Gastrocnemius medialis (tissue), 4 donors: ENCODE results near the gene MFAP4. TPM values are rescaled to one million over a fixed set of nuclear protein-coding genes. Genes with fewer than 3 reads are reported as not detected.

Experiments used
- ATAC-seq, 2 donors: fragments of 150-250 bp; one replicate each; pipeline ENCODE4 v1.9.1; 2016
- DNase-seq, 2 donors: peaks; one replicate each; pipeline ENCODE4 v3.0.0-alpha.2; 2019
- H3K27ac ChIP-seq, 4 donors: fragments of 200-600 bp; sonication (generic); 1 replicate in 1 of 4; 2 replicates in 3 of 4; pipeline ENCODE4 v1.5.1; 2016 to 2018; ENCODE audit warnings: mild to moderate bottlenecking in 2 of 4, moderate library complexity in 1 of 4
- H3K27me3 ChIP-seq, 3 donors: fragments of 200-600 bp; sonication (generic) in 2 of 3; 1 replicate in 1 of 3; 2 replicates in 2 of 3; pipeline versions ENCODE4 v1.5.1 to v1.6.0; 2016 to 2019; ENCODE audit warnings: mild to moderate bottlenecking in 1 of 3, moderate library complexity in 1 of 3
- H3K36me3 ChIP-seq, 2 donors: fragments of 200-600 bp; sonication (generic) in 1 of 2; one replicate each; pipeline ENCODE4 v1.5.1; 2017 to 2018
- H3K4me1 ChIP-seq, 2 donors: fragments of 200-600 bp; sonication (generic) in 1 of 2; one replicate each; pipeline ENCODE4 v1.5.1; 2016 to 2017; ENCODE audit warnings: mild to moderate bottlenecking in 2 of 2
- H3K4me3 ChIP-seq, 4 donors: fragments of 200-600 bp; sonication (generic) in 3 of 4; 1 replicate in 1 of 4; 2 replicates in 3 of 4; pipeline ENCODE4 v1.5.1; 2016 to 2019; ENCODE audit warnings: mild to moderate bottlenecking in 2 of 4
- H3K9me3 ChIP-seq, 3 donors: fragments of 200-600 bp; sonication (generic) in 2 of 3; 1 replicate in 1 of 3; 2 replicates in 2 of 3; pipeline ENCODE4 v1.5.1; 2016 to 2019
- POLR2A ChIP-seq, 2 donors: fragments of 450-650 bp; IDR thresholded peaks; one replicate each; pipeline ENCODE4 v1.6.1; 2017; ENCODE audit warnings: antibody characterized with exemption in 2 of 2, mild to moderate bottlenecking in 2 of 2, moderate library complexity in 2 of 2
- in situ Hi-C, 4 donors: fragments of 200-750 bp; cut with MboI; loops; one replicate each; pipeline versions ENCODE4 v1.15.0 to v1.8.0; 2017; ENCODE audit warnings: low sequenced_read_pairs in 4 of 4
- intact Hi-C: fragments of 100-400 bp; cut with DNase I; formaldehyde crosslinking; loops from one replicate; pipeline ENCODE4 v1.15.1; 2023; ENCODE audit warnings: low total_unique reads
- total RNA-seq, 4 donors: library from RNA; depleted of rRNA; stranded (reverse); fragments of >200 nt; gene quantifications; one replicate each; pipeline versions ENCODE4 v1.1.0 to v1.2.3, GENCODE V29; 2016
- TF ChIP-seq, protein P1 (sequence below), 5 experiments: fragments of 450-650 bp in 3 of 5; fragments of 200-600 bp in 2 of 5; sonication (generic) in 2 of 5; IDR thresholded peaks in 4 of 5; conservative IDR thresholded peaks in 1 of 5; 1 replicate in 4 of 5; 2 replicates in 1 of 5; pipeline ENCODE4 v1.5.1; 2016 to 2019; ENCODE audit warnings: antibody characterized with exemption in 5 of 5, mild to moderate bottlenecking in 3 of 5, moderate library complexity in 3 of 5

MFAP4 gene
- total RNA-seq, 4 donors from 2014 or later: 11.0 to 22.7 (median 14.8) TPM

DNA sequence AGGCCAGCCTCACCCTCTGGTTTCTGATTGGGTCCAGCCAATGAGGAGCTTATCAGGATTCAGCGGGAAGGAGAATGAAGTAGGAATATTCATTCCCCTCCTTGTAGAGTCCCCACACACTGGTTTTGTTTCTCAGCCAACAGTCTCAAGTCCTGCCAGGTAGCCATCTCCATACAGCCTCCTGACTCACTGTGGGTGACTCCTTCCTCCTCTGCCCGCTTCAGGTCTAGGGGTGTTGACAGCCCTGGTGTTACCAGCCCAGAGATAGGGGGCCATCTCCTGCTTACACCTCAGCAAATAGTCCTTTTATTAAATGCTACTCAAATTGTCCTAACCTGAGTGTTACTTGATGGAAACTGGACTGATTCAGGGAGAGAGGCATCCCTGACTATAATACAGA, 4.0 kb upstream of the MFAP4 start:
- DNase-seq (no peak), ATAC-seq (no peak)
- peaks cover 10 to 27% of the 10 kb centered on the region in 2 donors for H3K4me1 ChIP-seq
- no peaks in the 10 kb centered on the region for H3K27me3 ChIP-seq
- TF ChIP-seq, protein P1, sequence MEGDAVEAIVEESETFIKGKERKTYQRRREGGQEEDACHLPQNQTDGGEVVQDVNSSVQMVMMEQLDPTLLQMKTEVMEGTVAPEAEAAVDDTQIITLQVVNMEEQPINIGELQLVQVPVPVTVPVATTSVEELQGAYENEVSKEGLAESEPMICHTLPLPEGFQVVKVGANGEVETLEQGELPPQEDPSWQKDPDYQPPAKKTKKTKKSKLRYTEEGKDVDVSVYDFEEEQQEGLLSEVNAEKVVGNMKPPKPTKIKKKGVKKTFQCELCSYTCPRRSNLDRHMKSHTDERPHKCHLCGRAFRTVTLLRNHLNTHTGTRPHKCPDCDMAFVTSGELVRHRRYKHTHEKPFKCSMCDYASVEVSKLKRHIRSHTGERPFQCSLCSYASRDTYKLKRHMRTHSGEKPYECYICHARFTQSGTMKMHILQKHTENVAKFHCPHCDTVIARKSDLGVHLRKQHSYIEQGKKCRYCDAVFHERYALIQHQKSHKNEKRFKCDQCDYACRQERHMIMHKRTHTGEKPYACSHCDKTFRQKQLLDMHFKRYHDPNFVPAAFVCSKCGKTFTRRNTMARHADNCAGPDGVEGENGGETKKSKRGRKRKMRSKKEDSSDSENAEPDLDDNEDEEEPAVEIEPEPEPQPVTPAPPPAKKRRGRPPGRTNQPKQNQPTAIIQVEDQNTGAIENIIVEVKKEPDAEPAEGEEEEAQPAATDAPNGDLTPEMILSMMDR (IDR thresholded peaks at IDR 0.05 in 4 of 5, conservative IDR thresholded peaks at IDR 0.05 in 1 of 5): no peak
- no peak for TF ChIP-seq POLR2A (IDR thresholded peaks at IDR 0.05)
- no peaks in the 10 kb centered on the region for H3K36me3 ChIP-seq
- no peaks in the 10 kb centered on the region for H3K9me3 ChIP-seq
- intact Hi-C loops: no loop called here
- H3K27ac ChIP-seq: no peak overlapping the region
- no peak overlapping the region for H3K4me3 ChIP-seq
- in situ Hi-C loops: no loop called here

DNA sequence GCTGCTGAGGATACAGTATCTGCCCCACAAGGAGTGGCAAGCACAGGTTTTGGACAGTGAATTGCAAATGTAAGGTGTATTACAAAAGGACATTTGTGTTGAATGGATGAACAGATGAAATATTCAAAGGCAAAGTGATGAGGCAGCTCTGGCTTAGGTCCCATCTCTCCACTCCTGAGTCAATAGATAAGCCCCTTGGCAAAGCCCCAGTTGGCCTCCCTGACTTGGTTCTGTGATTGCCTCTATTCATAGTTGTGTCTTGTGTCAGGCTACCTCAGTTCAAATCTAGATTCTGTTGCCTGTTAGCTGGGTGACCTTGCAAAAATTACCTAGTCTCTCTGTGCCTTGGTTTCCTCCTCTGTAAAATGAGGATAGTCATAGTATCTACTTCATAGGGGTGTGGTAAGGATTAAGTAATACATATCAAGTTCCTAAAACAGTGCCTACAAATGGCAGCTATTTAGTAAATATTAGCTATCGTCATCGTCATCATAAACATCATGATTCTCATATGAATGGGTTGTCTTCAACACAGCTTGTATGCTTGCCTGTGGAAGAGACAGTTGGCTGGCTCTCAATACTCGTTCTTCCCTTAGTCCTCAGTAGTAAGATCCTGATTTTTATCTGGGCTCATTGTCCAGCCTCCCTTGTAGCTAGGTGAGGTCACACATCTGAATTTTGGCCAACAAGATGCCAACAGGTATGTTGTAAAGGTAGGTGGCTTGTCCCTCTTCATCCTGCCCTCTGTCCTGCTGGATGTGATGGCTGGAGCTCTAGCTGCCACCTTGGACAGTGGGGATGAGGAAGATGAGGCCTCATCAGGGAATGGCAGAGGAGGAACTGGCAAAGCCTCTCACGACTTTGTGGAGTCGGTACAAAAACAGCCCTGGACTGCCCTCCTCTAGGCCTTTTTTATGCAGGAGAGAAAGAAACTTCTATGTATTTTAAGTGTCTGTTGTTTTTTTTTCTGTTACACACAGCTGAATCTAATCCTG, 2.1 kb upstream of the MFAP4 start:
- no peak for DNase-seq
- peaks cover 22 to 41% of the 10 kb centered on the region in 2 donors for H3K4me1 ChIP-seq

DNA sequence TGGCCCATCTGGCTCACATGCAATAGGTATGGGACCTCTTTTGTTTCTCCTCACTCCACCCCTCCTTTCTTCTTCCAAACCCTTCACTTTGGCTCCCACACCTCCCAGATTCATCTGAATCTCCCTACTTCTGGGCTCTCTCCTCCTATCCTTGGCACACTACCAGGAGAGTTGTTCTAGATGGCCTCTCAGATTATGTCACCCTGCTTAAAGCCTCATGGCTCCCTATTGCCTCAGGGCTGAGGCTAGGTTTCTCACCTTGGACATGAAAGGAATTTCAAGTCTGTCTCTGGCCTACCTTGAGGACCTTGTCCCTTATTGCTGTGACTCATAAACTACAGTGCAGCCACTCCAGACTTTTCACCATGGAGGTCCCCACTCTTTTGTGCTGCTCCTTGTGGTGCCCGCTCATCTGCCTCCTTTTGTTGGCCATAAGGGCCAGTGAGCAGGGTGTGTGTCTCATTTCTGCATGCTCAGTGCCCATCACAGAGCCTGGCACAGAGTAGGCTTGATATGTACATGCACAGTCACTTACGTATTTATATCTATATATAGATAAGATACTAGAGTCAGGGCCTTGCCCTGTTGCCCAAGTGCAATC, 1.0 kb upstream of the MFAP4 start:
- no peak for DNase-seq
- in situ Hi-C loops: no loop called here
- Histone ChIP-seq H3K27ac (peak overlapping the region; percentile 60 to 81 (median 76)), H3K4me3 (no peak overlapping the region), H3K36me3 (peaks cover 0 to 10% of the 10 kb centered on the region in 2 donors), H3K9me3 (no peaks in the 10 kb centered on the region), H3K27me3 (no peaks in the 10 kb centered on the region), H3K4me1 (peaks cover 22 to 44% of the 10 kb centered on the region in 2 donors)
- no peak for TF ChIP-seq POLR2A (IDR thresholded peaks at IDR 0.05)
- TF ChIP-seq, protein P1 (IDR thresholded peaks at IDR 0.05 in 4 of 5, conservative IDR thresholded peaks at IDR 0.05 in 1 of 5): no peak
- intact Hi-C loops: no loop called here
- peak; percentile 31 to 32 for ATAC-seq

More for the DNA sequence above, 2.1 kb upstream of the MFAP4 start:
- Histone ChIP-seq H3K9me3 (no peaks in the 10 kb centered on the region), H3K27ac (peak overlapping the region in 2 of 4 donors; percentile 60 to 74), H3K36me3 (no peaks in the 10 kb centered on the region), H3K27me3 (no peaks in the 10 kb centered on the region), H3K4me3 (no peak overlapping the region)
- no peak for TF ChIP-seq POLR2A (IDR thresholded peaks at IDR 0.05)
- TF ChIP-seq, protein P1 (IDR thresholded peaks at IDR 0.05 in 4 of 5, conservative IDR thresholded peaks at IDR 0.05 in 1 of 5): no peak
- intact Hi-C loops: no loop called here
- ATAC-seq: no peak
- in situ Hi-C loops: no loop called here

DNA sequence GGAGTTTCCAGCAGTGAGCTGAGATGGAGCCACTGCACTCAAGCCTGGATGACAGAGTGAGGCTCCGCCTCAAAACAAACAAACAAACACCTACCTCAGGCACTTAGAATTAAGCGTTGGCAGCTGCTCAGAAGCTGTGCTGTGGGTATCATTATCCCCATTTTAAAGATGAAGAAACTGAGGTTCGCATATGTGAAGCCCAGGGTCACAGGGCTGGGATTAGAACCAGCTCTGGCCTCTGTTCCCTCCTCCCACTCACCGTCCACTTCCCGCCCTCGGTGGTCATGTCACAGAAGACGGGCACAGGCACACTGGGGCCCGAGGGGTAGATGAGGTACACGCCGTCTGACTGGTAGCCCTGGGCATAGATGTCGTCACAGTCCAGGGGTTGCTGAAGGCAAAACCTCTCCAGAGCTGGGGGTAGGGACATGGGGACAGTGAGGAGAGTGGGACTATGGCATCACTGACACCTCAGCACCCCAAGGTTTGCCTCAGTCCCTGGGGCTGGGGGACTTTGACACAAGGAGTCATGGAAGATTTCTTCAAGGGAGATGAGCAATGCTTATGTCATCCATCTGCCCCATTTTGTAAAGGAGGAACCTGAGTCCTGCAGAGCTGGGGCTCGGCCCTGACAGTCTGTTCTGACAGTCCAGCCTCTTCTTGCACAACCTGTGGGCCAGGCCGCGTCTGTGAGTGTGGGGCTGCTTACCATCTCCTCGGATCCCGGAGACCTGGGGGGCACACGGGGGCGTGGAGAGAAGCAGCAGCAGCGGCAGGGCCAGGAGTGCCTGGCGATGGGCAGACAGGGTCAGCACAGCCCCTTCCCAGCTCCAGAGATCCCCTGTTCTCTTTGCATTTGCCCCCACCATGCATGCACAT, 700 bp downstream of the MFAP4 start:
- in situ Hi-C loops: no loop called here
- peak overlapping the region in 2 of 4 donors; percentile 11 to 17 for H3K4me3 ChIP-seq
- H3K4me1 ChIP-seq: peaks cover 22 to 44% of the 10 kb centered on the region in 2 donors
- peak; percentile 63 to 74 for ATAC-seq
- H3K36me3 ChIP-seq: peaks cover 0 to 27% of the 10 kb centered on the region in 2 donors
- no peaks in the 10 kb centered on the region for H3K9me3 ChIP-seq
- TF ChIP-seq, protein P1 (IDR thresholded peaks at IDR 0.05 in 4 of 5, conservative IDR thresholded peaks at IDR 0.05 in 1 of 5): no peak
- TF ChIP-seq POLR2A (IDR thresholded peaks at IDR 0.05): peak in 1 of 2 donors; percentile 15
- peak overlapping the region; percentile 60 to 81 (median 76) for H3K27ac ChIP-seq
- peak; percentile 50 to 76 for DNase-seq
- no peaks in the 10 kb centered on the region for H3K27me3 ChIP-seq
- intact Hi-C loops: no loop called here
